ENCODE data around the gene MAG. TPM values are rescaled to one million over a fixed set of nuclear protein-coding genes. Genes with fewer than 3 reads are reported as not detected.

The MAG gene
- polyA plus RNA-seq, 3 donors = not detected

- no peak for TF ChIP-seq CTCF (IDR thresholded peaks at IDR 0.05)
These were observed 17.6 kb upstream of the MAG start for GRCh38 chr19:35274323-35274722.

GRCh38 chr19:35276706-35277281 lies 15.2 kb upstream of the MAG start:
- Histone ChIP-seq H2AFZ (ENCODE audit: insufficient read depth, low read depth, low read length, poor library complexity, severe bottlenecking) (no peak overlapping the region), H3K4me3 (replicated peaks in 1 of 3; ENCODE audit: low read depth in 2 of 3, low read length in 3 of 3) (no peak overlapping the region), H3K4me2 (replicated peaks; ENCODE audit: extremely low read depth, low read length, poor library complexity, severe bottlenecking) (no peak overlapping the region), H3K9me3 (replicated peaks in 1 of 2; ENCODE audit: control insufficient read depth in 1 of 2, insufficient read depth in 1 of 2, low read length in 2 of 2) (no peaks in the 10 kb centered on the region), H3K27me3 (ENCODE audit: control insufficient read depth in 2 of 2, insufficient read depth in 2 of 2, low read length in 2 of 2) (no peaks in the 10 kb centered on the region), H3K79me2 (ENCODE audit: insufficient read depth, low read length) (peaks cover 4% of the 10 kb centered on the region), H3K27ac (ENCODE audit: low read depth in 1 of 2, low read length in 2 of 2) (no peak overlapping the region), H3K9ac (ENCODE audit: insufficient read depth, low read length, poor library complexity, severe bottlenecking) (no peak overlapping the region), H3K4me1 (ENCODE audit: control insufficient read depth in 1 of 2, insufficient read depth in 2 of 2, low read length in 2 of 2) (peaks cover 32 to 41% of the 10 kb centered on the region in 2 donors), H4K20me1 (ENCODE audit: insufficient read depth, low read length) (peaks cover 67% of the 10 kb centered on the region), H3K36me3 (replicated peaks in 1 of 2; ENCODE audit: control insufficient read depth in 1 of 2, insufficient read depth in 2 of 2, low read length in 2 of 2) (peaks cover 55 to 79% of the 10 kb centered on the region in 2 donors)
- no peak for TF ChIP-seq CTCF (IDR thresholded peaks at IDR 0.05)
- WGBS (ENCODE audit: insufficient coverage) = 95% methylated on average over 28 of the region's 28 CpGs
- Mint-ChIP-seq H3K4me3 (no peak overlapping the region), H3K4me1 (peaks cover 40% of the 10 kb centered on the region), H3K36me3 (peaks cover 73 to 77% of the 10 kb centered on the region in 2 donors), H3K27me3 (ENCODE audit: low read depth in 3 of 3) (peaks cover 3 to 9% (median 3%) of the 10 kb centered on the region in 3 donors), H3K9me3 (peaks cover 0 to 2% (median 0%) of the 10 kb centered on the region in 7 donors), H3K27ac (peak overlapping the region in 4 of 7 donors; percentile 21 to 60 (median 38))
- intact Hi-C loops (cut with micrococcal nuclease) = no loop called here
- no peak for DNase-seq

More at GRCh38 chr19:35274323-35274722, 17.6 kb upstream of the MAG start:
- Histone ChIP-seq H3K9me3 (replicated peaks in 1 of 2; ENCODE audit: control insufficient read depth in 1 of 2, insufficient read depth in 1 of 2, low read length in 2 of 2) (no peaks in the 10 kb centered on the region), H3K4me3 (replicated peaks in 1 of 3; ENCODE audit: low read depth in 2 of 3, low read length in 3 of 3) (no peak overlapping the region), H4K20me1 (ENCODE audit: insufficient read depth, low read length) (peaks cover 72% of the 10 kb centered on the region), H3K27ac (ENCODE audit: low read depth in 1 of 2, low read length in 2 of 2) (no peak overlapping the region), H3K4me2 (replicated peaks; ENCODE audit: extremely low read depth, low read length, poor library complexity, severe bottlenecking) (no peak overlapping the region), H2AFZ (ENCODE audit: insufficient read depth, low read depth, low read length, poor library complexity, severe bottlenecking) (no peak overlapping the region), H3K79me2 (ENCODE audit: insufficient read depth, low read length) (peaks cover 18% of the 10 kb centered on the region), H3K36me3 (replicated peaks in 1 of 2; ENCODE audit: control insufficient read depth in 1 of 2, insufficient read depth in 2 of 2, low read length in 2 of 2) (peaks cover 69 to 91% of the 10 kb centered on the region in 2 donors), H3K27me3 (ENCODE audit: control insufficient read depth in 2 of 2, insufficient read depth in 2 of 2, low read length in 2 of 2) (no peaks in the 10 kb centered on the region), H3K4me1 (ENCODE audit: control insufficient read depth in 1 of 2, insufficient read depth in 2 of 2, low read length in 2 of 2) (peaks cover 39 to 44% of the 10 kb centered on the region in 2 donors), H3K9ac (ENCODE audit: insufficient read depth, low read length, poor library complexity, severe bottlenecking) (no peak overlapping the region)
- Mint-ChIP-seq H3K9me3 (no peaks in the 10 kb centered on the region), H3K4me1 (peaks cover 41% of the 10 kb centered on the region), H3K27me3 (ENCODE audit: low read depth in 3 of 3) (peaks cover 0 to 5% (median 3%) of the 10 kb centered on the region in 3 donors), H3K36me3 (peaks cover 84 to 90% of the 10 kb centered on the region in 2 donors), H3K4me3 (no peak overlapping the region), H3K27ac (peak overlapping the region in 2 of 7 donors; percentile 20 to 33)
- intact Hi-C loops (cut with micrococcal nuclease) = loop anchor here (5.0 kb wide), 4 partner anchors 33 to 223 kb away; no protein-coding TSS in a partner anchor
- no peak for DNase-seq
- WGBS (ENCODE audit: insufficient coverage) = 90% methylated on average over 2 of the region's 5 CpGs

Data from CD14-positive monocyte (primary cell).